GM12891 (cell line): Measurements from ENCODE around the gene SNAI3.
A peak's percentile ranks its signal among the peaks of the same experiment; 100 is the strongest.

Experiments used
- DNase-seq: peaks from one replicate; pipeline ENCODE4 v3.0.0; 2011; ENCODE audit warnings: low spot score; ENCODE audit not compliant: insufficient read length
- FAIRE-seq: peaks from 2 replicates; lab custom pipeline; 2011; peaks lifted over from hg19 to GRCh38; lab: Jason Lieb, UNC
- PAX5 ChIP-seq: IDR thresholded peaks from 2 replicates; pipeline ENCODE4 v1.6.1; 2011; ENCODE audit warnings: low read length, moderate library complexity, mild to moderate bottlenecking; ENCODE audit not compliant: insufficient read depth, severe bottlenecking
- POLR2A ChIP-seq: IDR thresholded peaks from 2 replicates; pipeline ENCODE4 v1.6.1; 2011; ENCODE audit warnings: low read depth, low read length, control low read depth
- POLR2AphosphoS5 ChIP-seq: IDR thresholded peaks from 2 replicates; pipeline ENCODE4 v1.6.1; 2011; ENCODE audit warnings: low read depth, low read length, control low read depth
- POU2F2 ChIP-seq: IDR thresholded peaks from 2 replicates; pipeline ENCODE4 v1.6.1; 2011; ENCODE audit warnings: low read depth, mild to moderate bottlenecking, control low read depth, low read length, moderate library complexity
- SPI1 ChIP-seq: IDR thresholded peaks from 2 replicates; pipeline ENCODE4 v1.6.1; 2011; ENCODE audit warnings: low read depth, low read length, control low read depth
- TAF1 ChIP-seq: IDR thresholded peaks from 2 replicates; pipeline ENCODE4 v1.6.1; 2011; ENCODE audit warnings: low read depth, low read length, control low read depth

Gene SNAI3

DNA sequence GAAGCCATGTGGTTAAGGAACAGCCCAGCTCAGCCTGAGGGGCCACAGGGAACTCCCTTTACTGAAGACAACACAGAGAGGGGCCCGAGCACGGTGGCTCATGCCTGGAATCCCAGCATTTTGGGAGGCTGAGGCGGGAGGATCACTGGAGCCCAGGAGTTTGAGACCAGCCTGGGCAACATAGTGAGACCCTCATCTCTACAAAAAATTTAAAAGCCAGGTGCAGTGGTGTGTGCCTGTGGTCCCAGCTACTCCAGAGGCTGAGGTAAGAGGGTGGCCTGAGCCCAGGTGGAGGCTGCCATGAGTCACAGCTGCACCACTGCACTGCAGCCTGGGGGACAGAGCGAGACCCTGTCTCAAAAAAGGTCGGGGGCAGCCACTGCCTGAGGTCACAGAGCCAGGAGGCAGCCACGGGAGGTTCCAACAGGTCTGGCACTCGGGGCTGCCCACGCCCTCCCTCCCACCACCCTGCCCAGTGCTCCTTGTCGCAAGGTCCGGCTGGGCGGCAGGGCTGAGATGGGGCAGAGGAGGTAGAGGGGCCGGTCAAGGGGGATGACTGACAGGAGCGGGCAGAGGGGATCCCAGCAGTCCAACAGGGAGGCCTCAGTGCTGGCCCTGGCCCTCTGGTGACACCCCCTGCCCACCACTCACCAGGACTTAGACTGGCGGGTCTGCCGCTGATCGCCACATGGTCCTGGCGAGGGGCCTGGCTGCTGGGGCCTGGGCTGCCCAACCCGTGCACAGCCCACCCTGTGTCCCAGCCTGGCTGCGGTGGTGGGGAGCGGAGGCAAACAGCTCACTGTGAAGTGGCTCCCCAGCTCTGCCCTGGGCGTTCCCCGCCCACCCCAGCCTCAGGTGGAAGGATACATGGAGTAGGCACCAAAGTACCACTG is 38.9 kb downstream of the SNAI3 start:
- no peak; the same call in 1 of the 2 replicates for TF ChIP-seq POLR2AphosphoS5
- TF ChIP-seq POLR2A, result peak; percentile 43; the same call in 1 of the 2 replicates
- FAIRE-seq (no peak), DNase-seq (no peak)

DNA sequence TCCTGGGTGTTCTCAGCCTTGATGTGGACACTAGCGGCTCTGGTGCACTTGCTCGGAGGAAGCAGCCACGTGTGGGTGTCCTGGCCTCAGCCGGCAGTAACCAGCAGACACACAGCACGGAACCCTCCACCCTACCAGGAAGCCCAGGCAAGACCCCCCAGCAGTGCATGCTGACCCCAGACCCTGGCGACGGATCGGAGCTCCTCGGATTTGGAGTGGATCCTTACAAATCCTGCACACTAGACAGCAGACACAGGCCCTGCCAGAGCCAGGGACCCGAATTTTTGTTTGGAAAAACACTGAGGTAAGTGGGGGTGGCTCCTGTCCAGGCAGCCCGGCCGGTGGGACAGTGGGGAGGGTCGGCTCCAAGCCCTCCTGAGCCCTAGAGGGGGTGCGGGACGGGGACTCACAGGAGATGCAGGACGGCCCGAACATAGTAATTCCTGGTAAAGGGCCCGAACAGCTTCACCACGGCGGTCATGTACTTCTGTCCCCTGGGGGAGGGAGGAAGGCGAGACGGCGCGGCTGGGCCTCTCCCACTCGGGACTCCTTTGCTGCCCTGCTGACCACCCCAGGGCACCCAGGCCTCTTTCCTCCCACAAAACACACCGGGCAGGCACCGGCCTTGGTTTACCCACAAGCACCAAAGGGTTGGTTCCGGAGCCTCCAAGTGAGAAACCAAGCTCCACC is 39.8 kb downstream of the SNAI3 start:
- FAIRE-seq (no peak), DNase-seq (no peak)
- TF ChIP-seq TAF1, result no peak
- no peak for TF ChIP-seq PAX5
- no peak for TF ChIP-seq SPI1
- no peak for TF ChIP-seq POLR2A

- no peak for FAIRE-seq
- DNase-seq, result no peak
- TF ChIP-seq POLR2A, result no peak
- no peak for TF ChIP-seq TAF1
- no peak; the same call in 1 of the 2 replicates for TF ChIP-seq POLR2AphosphoS5
- no peak for TF ChIP-seq SPI1
- TF ChIP-seq PAX5, result no peak
- TF ChIP-seq POU2F2, result no peak
Measured at GRCh38 chr16:88645941-88646340, 40.4 kb downstream of the SNAI3 start.

- TF ChIP-seq PAX5 (no peak), POLR2AphosphoS5 (no peak; the same call in 1 of the 2 replicates)
- no peak for DNase-seq
- no peak for FAIRE-seq
Measured at GRCh38 chr16:88645455-88645854, 40.9 kb downstream of the SNAI3 start.

- no peak for DNase-seq
- no peak for TF ChIP-seq TAF1
- TF ChIP-seq POLR2AphosphoS5, result no peak; the same call in 1 of the 2 replicates
- TF ChIP-seq SPI1, result no peak
- TF ChIP-seq PAX5, result no peak
- no peak for TF ChIP-seq POLR2A
- TF ChIP-seq POU2F2, result no peak
- FAIRE-seq, result no peak
Measured at GRCh38 chr16:88643644-88643932, 42.7 kb downstream of the SNAI3 start.

- no peak for TF ChIP-seq PAX5
- no peak for TF ChIP-seq SPI1
- TF ChIP-seq POLR2AphosphoS5, result no peak
- TF ChIP-seq TAF1, result no peak
- no peak; the same call in 1 of the 2 replicates for TF ChIP-seq POLR2A
- TF ChIP-seq POU2F2, result no peak
- no peak for FAIRE-seq
Measured at GRCh38 chr16:88642881-88643643, 43.2 kb downstream of the SNAI3 start.

GRCh38 chr16:88640498-88641247 is 45.6 kb downstream of the SNAI3 start:
- DNase-seq, result no peak
- FAIRE-seq, result peak; percentile 13
- TF ChIP-seq POLR2A, result no peak
- TF ChIP-seq POLR2AphosphoS5, result peak; percentile 41; the same call in 1 of the 2 replicates
- TF ChIP-seq POU2F2, result no peak
- TF ChIP-seq PAX5, result no peak

More at GRCh38 chr16:88642881-88643643, 43.2 kb downstream of the SNAI3 start:
- DNase-seq, result no peak

GRCh38 chr16:88640039-88640495 is 46.2 kb downstream of the SNAI3 start:
- peak; percentile 31 for FAIRE-seq
- TF ChIP-seq PAX5, result no peak
- no peak for TF ChIP-seq POLR2AphosphoS5
- TF ChIP-seq POU2F2, result no peak
- no peak for TF ChIP-seq TAF1
- no peak for TF ChIP-seq SPI1
- TF ChIP-seq POLR2A, result no peak
- no peak for DNase-seq
